ENCODE results near the gene UGT1A9.

DNA sequence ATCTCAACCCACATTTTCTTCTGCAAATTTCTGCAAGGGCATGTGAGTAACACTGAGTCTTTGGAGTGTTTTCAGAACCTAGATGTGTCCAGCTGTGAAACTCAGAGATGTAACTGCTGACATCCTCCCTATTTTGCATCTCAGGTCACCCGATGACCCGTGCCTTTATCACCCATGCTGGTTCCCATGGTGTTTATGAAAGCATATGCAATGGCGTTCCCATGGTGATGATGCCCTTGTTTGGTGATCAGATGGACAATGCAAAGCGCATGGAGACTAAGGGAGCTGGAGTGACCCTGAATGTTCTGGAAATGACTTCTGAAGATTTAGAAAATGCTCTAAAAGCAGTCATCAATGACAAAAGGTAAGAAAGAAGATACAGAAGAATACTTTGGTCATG lies 96.4 kb downstream of the UGT1A9 start:
- no peak for TF ChIP-seq POLR2AphosphoS5 (IDR thresholded peaks at IDR 0.05)
- no peak for TF ChIP-seq CTCF (IDR thresholded peaks at IDR 0.05)

Data from gastroesophageal sphincter (tissue), 3 donors.